Measurements from ENCODE around the gene PFDN2.

Gene PFDN2

GRCh38 chr1:161158316-161159010, 40.6 kb upstream of the PFDN2 start:
- 92% methylated on average over 9 of the region's 9 CpGs for WGBS
- H3K36me3 ChIP-seq (ENCODE audit: control insufficient read depth in 1 of 2, insufficient read depth in 2 of 2, low read depth in 1 of 2, low read length in 2 of 2) = peaks cover 39 to 46% of the 10 kb centered on the region in 2 experiments
- H3K9me3 ChIP-seq (ENCODE audit: control insufficient read depth, low read length) = no peaks in the 10 kb centered on the region
- H3K79me1 ChIP-seq (replicated peaks; ENCODE audit: low read length, poor library complexity, severe bottlenecking) = peaks cover 39% of the 10 kb centered on the region
- H3K18ac ChIP-seq (ENCODE audit: low read depth in 1 of 2, low read length in 2 of 2) = no peak overlapping the region
- no peak overlapping the region for H2BK5ac ChIP-seq (ENCODE audit: low read depth, low read length, poor library complexity, severe bottlenecking)
- H3K27ac ChIP-seq (ENCODE audit: low read length, poor library complexity, severe bottlenecking) = peak overlapping the region; percentile 45
- peak overlapping the region; percentile 64 for H2AFZ ChIP-seq (ENCODE audit: low read depth, low read length)
- no peak overlapping the region for H2BK15ac ChIP-seq (ENCODE audit: low read depth, poor library complexity, severe bottlenecking)
- peak overlapping the region in 1 of 2 experiments; percentile 92 for H3K4me3 ChIP-seq (ENCODE audit: insufficient read depth in 1 of 2, low read depth in 1 of 2, low read length in 2 of 2)
- peak overlapping the region; percentile 24 for H4K8ac ChIP-seq (ENCODE audit: low read length)
- H3K4ac ChIP-seq (ENCODE audit: low read depth in 1 of 2, low read length in 2 of 2) = peak overlapping the region in 1 of 2 experiments; percentile 7
- H2BK120ac ChIP-seq (ENCODE audit: low read depth, low read length) = no peak overlapping the region
- no peak for DNase-seq
- no peak overlapping the region for H2BK12ac ChIP-seq (ENCODE audit: low read length in 2 of 2)
- no peak overlapping the region for H2AK5ac ChIP-seq (ENCODE audit: low read length, severe bottlenecking)
- H3K9ac ChIP-seq (ENCODE audit: low read length) = peak overlapping the region; percentile 91
- H3K23ac ChIP-seq (ENCODE audit: low read length in 2 of 2) = no peak overlapping the region
- H3K14ac ChIP-seq (ENCODE audit: low read length in 2 of 2) = no peak overlapping the region
- H3K27me3 ChIP-seq (ENCODE audit: control insufficient read depth in 1 of 2, insufficient read depth in 1 of 2, low read length in 2 of 2) = no peaks in the 10 kb centered on the region
- no peak overlapping the region for H3K4me2 ChIP-seq (ENCODE audit: low read length, poor library complexity, severe bottlenecking)
- H4K91ac ChIP-seq (ENCODE audit: low read length) = no peak overlapping the region
- H3K4me1 ChIP-seq (ENCODE audit: control insufficient read depth, insufficient read depth, low read depth, low read length) = peaks cover 23% of the 10 kb centered on the region

GRCh38 chr1:161157867-161158266, 40.0 kb upstream of the PFDN2 start:
- Histone ChIP-seq H3K4me1 (ENCODE audit: control insufficient read depth, insufficient read depth, low read depth, low read length) (peaks cover 23% of the 10 kb centered on the region), H3K4me3 (ENCODE audit: insufficient read depth in 1 of 2, low read depth in 1 of 2, low read length in 2 of 2) (no peak overlapping the region), H3K23ac (ENCODE audit: low read length in 2 of 2) (no peak overlapping the region), H3K9ac (ENCODE audit: low read length) (peak overlapping the region; percentile 91), H3K36me3 (ENCODE audit: control insufficient read depth in 1 of 2, insufficient read depth in 2 of 2, low read depth in 1 of 2, low read length in 2 of 2) (peaks cover 36 to 40% of the 10 kb centered on the region in 2 experiments), H3K18ac (ENCODE audit: low read depth in 1 of 2, low read length in 2 of 2) (no peak overlapping the region), H2BK5ac (ENCODE audit: low read depth, low read length, poor library complexity, severe bottlenecking) (no peak overlapping the region), H2BK120ac (ENCODE audit: low read depth, low read length) (no peak overlapping the region), H3K27ac (ENCODE audit: low read length, poor library complexity, severe bottlenecking) (no peak overlapping the region), H3K4me2 (ENCODE audit: low read length, poor library complexity, severe bottlenecking) (no peak overlapping the region), H2BK12ac (ENCODE audit: low read length in 2 of 2) (no peak overlapping the region), H3K27me3 (ENCODE audit: control insufficient read depth in 1 of 2, insufficient read depth in 1 of 2, low read length in 2 of 2) (no peaks in the 10 kb centered on the region), H2AFZ (ENCODE audit: low read depth, low read length) (no peak overlapping the region), H4K91ac (ENCODE audit: low read length) (no peak overlapping the region), H3K9me3 (ENCODE audit: control insufficient read depth, low read length) (no peaks in the 10 kb centered on the region), H2AK5ac (ENCODE audit: low read length, severe bottlenecking) (no peak overlapping the region), H3K4ac (ENCODE audit: low read depth in 1 of 2, low read length in 2 of 2) (no peak overlapping the region), H3K79me1 (replicated peaks; ENCODE audit: low read length, poor library complexity, severe bottlenecking) (peaks cover 38% of the 10 kb centered on the region), H4K8ac (ENCODE audit: low read length) (no peak overlapping the region), H3K14ac (ENCODE audit: low read length in 2 of 2) (no peak overlapping the region), H2BK15ac (ENCODE audit: low read depth, poor library complexity, severe bottlenecking) (no peak overlapping the region)
- DNase-seq = no peak
- 100% methylated on average over 1 of the region's 1 CpG for WGBS

GRCh38 chr1:161153682-161154337, 36.0 kb upstream of the PFDN2 start, which contains the start of gene UFC1:
Gene UFC1 (plus strand): TSS chr1:161153978. CDS start chr1:161153998, 20 bp downstream.
- peak within 1 kb of the TSS; percentile 95 for H3K4me2 ChIP-seq (ENCODE audit: low read length, poor library complexity, severe bottlenecking)

GRCh38 chr1:161153176-161153575, 35.3 kb upstream of the PFDN2 start:
- no peak for DNase-seq
- Histone ChIP-seq H3K27ac (ENCODE audit: low read length, poor library complexity, severe bottlenecking) (no peak overlapping the region), H4K8ac (ENCODE audit: low read length) (peak overlapping the region; percentile 93), H2AFZ (ENCODE audit: low read depth, low read length) (no peak overlapping the region), H3K23ac (ENCODE audit: low read length in 2 of 2) (no peak overlapping the region), H2BK12ac (ENCODE audit: low read length in 2 of 2) (no peak overlapping the region), H2BK120ac (ENCODE audit: low read depth, low read length) (no peak overlapping the region), H4K91ac (ENCODE audit: low read length) (no peak overlapping the region), H2BK5ac (ENCODE audit: low read depth, low read length, poor library complexity, severe bottlenecking) (no peak overlapping the region), H2BK15ac (ENCODE audit: low read depth, poor library complexity, severe bottlenecking) (no peak overlapping the region), H3K4me1 (ENCODE audit: control insufficient read depth, insufficient read depth, low read depth, low read length) (peaks cover 1% of the 10 kb centered on the region), H2AK5ac (ENCODE audit: low read length, severe bottlenecking) (no peak overlapping the region), H3K9ac (ENCODE audit: low read length) (peak overlapping the region; percentile 95), H3K36me3 (ENCODE audit: control insufficient read depth in 1 of 2, insufficient read depth in 2 of 2, low read depth in 1 of 2, low read length in 2 of 2) (peaks cover 4 to 14% of the 10 kb centered on the region in 2 experiments), H3K9me3 (ENCODE audit: control insufficient read depth, low read length) (no peaks in the 10 kb centered on the region), H3K4me2 (ENCODE audit: low read length, poor library complexity, severe bottlenecking) (peak overlapping the region; percentile 53), H3K4me3 (ENCODE audit: insufficient read depth in 1 of 2, low read depth in 1 of 2, low read length in 2 of 2) (peak overlapping the region in 1 of 2 experiments; percentile 90), H3K14ac (ENCODE audit: low read length in 2 of 2) (no peak overlapping the region), H3K4ac (ENCODE audit: low read depth in 1 of 2, low read length in 2 of 2) (peak overlapping the region in 1 of 2 experiments; percentile 37), H3K79me1 (replicated peaks; ENCODE audit: low read length, poor library complexity, severe bottlenecking) (peaks cover 14% of the 10 kb centered on the region), H3K18ac (ENCODE audit: low read depth in 1 of 2, low read length in 2 of 2) (no peak overlapping the region), H3K27me3 (ENCODE audit: control insufficient read depth in 1 of 2, insufficient read depth in 1 of 2, low read length in 2 of 2) (no peaks in the 10 kb centered on the region)
- 43% methylated on average over 8 of the region's 9 CpGs for WGBS

More at GRCh38 chr1:161153682-161154337, 36.0 kb upstream of the PFDN2 start, which contains the start of gene UFC1:
- Histone ChIP-seq H3K4me1 (ENCODE audit: control insufficient read depth, insufficient read depth, low read depth, low read length) (peaks cover 3% of the 10 kb centered on the region), H3K18ac (ENCODE audit: low read depth in 1 of 2, low read length in 2 of 2) (peak within 1 kb of the TSS; percentile 92 to 97), H2BK15ac (ENCODE audit: low read depth, poor library complexity, severe bottlenecking) (no peak within 1 kb of the TSS), H3K36me3 (ENCODE audit: control insufficient read depth in 1 of 2, insufficient read depth in 2 of 2, low read depth in 1 of 2, low read length in 2 of 2) (peaks cover 9 to 18% of the 10 kb centered on the region in 2 experiments), H3K23ac (ENCODE audit: low read length in 2 of 2) (peak within 1 kb of the TSS in 1 of 2 experiments; percentile 60), H4K8ac (ENCODE audit: low read length) (peak within 1 kb of the TSS; percentile 93), H3K27me3 (ENCODE audit: control insufficient read depth in 1 of 2, insufficient read depth in 1 of 2, low read length in 2 of 2) (no peaks in the 10 kb centered on the region), H3K14ac (ENCODE audit: low read length in 2 of 2) (peak within 1 kb of the TSS in 1 of 2 experiments; percentile 9), H4K91ac (ENCODE audit: low read length) (peak within 1 kb of the TSS; percentile 87), H3K27ac (ENCODE audit: low read length, poor library complexity, severe bottlenecking) (peak within 1 kb of the TSS; percentile 100), H3K79me1 (replicated peaks; ENCODE audit: low read length, poor library complexity, severe bottlenecking) (peaks cover 14% of the 10 kb centered on the region), H2BK120ac (ENCODE audit: low read depth, low read length) (peak within 1 kb of the TSS; percentile 95), H3K4me3 (ENCODE audit: insufficient read depth in 1 of 2, low read depth in 1 of 2, low read length in 2 of 2) (peak within 1 kb of the TSS; percentile 71 to 90), H3K9me3 (ENCODE audit: control insufficient read depth, low read length) (no peaks in the 10 kb centered on the region), H2BK5ac (ENCODE audit: low read depth, low read length, poor library complexity, severe bottlenecking) (peak within 1 kb of the TSS; percentile 97), H3K9ac (ENCODE audit: low read length) (peak within 1 kb of the TSS; percentile 95), H3K4ac (ENCODE audit: low read depth in 1 of 2, low read length in 2 of 2) (peak within 1 kb of the TSS; percentile 86 to 96), H2BK12ac (ENCODE audit: low read length in 2 of 2) (peak within 1 kb of the TSS in 1 of 2 experiments; percentile 59), H2AFZ (ENCODE audit: low read depth, low read length) (peak within 1 kb of the TSS; percentile 87), H2AK5ac (ENCODE audit: low read length, severe bottlenecking) (peak within 1 kb of the TSS; percentile 63)
- WGBS = under 1% methylated on average over 33 of the region's 33 CpGs
- peak; percentile 95 for DNase-seq

Measured in mesenchymal stem cell (in vitro differentiated cells and primary cell).